Measurements from ENCODE around the gene ZNG1C. TPM values are rescaled to one million over a fixed set of nuclear protein-coding genes. Genes with fewer than 3 reads are reported as not detected.
"Not testable (repeated sequence)": the region's sequence is repeated elsewhere in the genome, so short reads cannot be mapped to it uniquely, and the experiment has no call there.

The ZNG1C gene
- total RNA-seq (10 to 100 TPM in 8 of 9 donors, 1 to 10 TPM in 1; 4.9 to 54.3 (median 22.3) TPM), polyA plus RNA-seq (10 to 100 TPM in 2 of 3 donors, 1 to 10 TPM in 1; 9.2 to 59.1 (median 20.9) TPM)
- long read RNA-seq, donor 1, transcript CBWD3-206 (3 exons, 1,736 nt): major isoform, 31 of 47 reads
- long read RNA-seq, donor 1, partial matches to known transcripts: 14 of 47 reads
- long read RNA-seq, donor 1, other reads (novel, unspliced or antisense): 0 of 47 reads
- long read RNA-seq, donor 2, transcript CBWD3-206 (3 exons, 1,736 nt): major isoform, 18 of 24 reads
- long read RNA-seq, donor 2, partial matches to known transcripts: 5 of 24 reads
- long read RNA-seq, donor 2, other reads (novel, unspliced or antisense): 0 of 24 reads
- long read RNA-seq, donor 3, transcript CBWD3-206 (3 exons, 1,736 nt): major isoform, 21 of 38 reads
- long read RNA-seq, donor 3, partial matches to known transcripts: 16 of 38 reads
- long read RNA-seq, donor 3, other reads (novel, unspliced or antisense): 0 of 38 reads
- long read RNA-seq, donor 4, transcript CBWD3-206 (3 exons, 1,736 nt): major isoform, 16 of 21 reads
- long read RNA-seq, donor 4, partial matches to known transcripts: 0 of 21 reads
- long read RNA-seq, donor 4, other reads (novel, unspliced or antisense): 4 of 21 reads
- long read RNA-seq, donor 5, transcript CBWD3-206 (3 exons, 1,736 nt): major isoform, 19 of 24 reads
- long read RNA-seq, donor 5, partial matches to known transcripts: 1 of 24 reads
- long read RNA-seq, donor 5, other reads (novel, unspliced or antisense): 4 of 24 reads
- long read RNA-seq, donor 6, partial matches to known transcripts: 0 of 5 reads
- long read RNA-seq, donor 6, other reads (novel, unspliced or antisense): 2 of 5 reads
- long read RNA-seq, donor 7, transcript CBWD3-206 (3 exons, 1,736 nt): major isoform, 10 of 17 reads
- long read RNA-seq, donor 7, partial matches to known transcripts: 6 of 17 reads
- long read RNA-seq, donor 7, other reads (novel, unspliced or antisense): 0 of 17 reads
- long read RNA-seq, donor 8, transcript CBWD3-206 (3 exons, 1,736 nt): major isoform, 30 of 40 reads
- long read RNA-seq, donor 8, partial matches to known transcripts: 9 of 40 reads
- long read RNA-seq, donor 8, other reads (novel, unspliced or antisense): 0 of 40 reads
- long read RNA-seq, donor 9, transcript CBWD3-206 (3 exons, 1,736 nt): major isoform, 19 of 33 reads
- long read RNA-seq, donor 9, partial matches to known transcripts: 14 of 33 reads
- long read RNA-seq, donor 9, other reads (novel, unspliced or antisense): 0 of 33 reads
- long read RNA-seq, donor 10, transcript CBWD3-206 (3 exons, 1,736 nt): major isoform, 13 of 13 reads
- long read RNA-seq, donor 10, partial matches to known transcripts: 0 of 13 reads
- long read RNA-seq, donor 10, other reads (novel, unspliced or antisense): 0 of 13 reads

DNA sequence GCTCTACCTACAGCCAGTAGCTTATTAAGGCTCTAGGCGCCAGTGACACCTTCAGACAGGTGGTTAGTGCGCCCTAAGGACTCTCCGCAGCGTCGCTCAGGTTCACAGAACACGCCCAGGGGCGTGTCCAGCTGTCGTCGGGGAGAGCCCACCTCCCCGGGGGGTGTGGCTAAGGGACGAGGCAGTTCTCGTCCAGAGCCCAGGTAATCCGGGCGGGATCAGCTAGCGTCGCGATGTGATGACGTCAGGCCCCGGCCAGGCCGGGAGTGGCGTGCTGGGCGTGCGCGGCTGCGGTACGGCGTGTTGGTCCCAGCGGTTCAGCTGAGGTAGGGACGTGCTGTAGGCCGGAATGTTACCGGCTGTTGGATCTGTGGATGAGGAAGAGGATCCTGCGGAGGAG, at the start of gene ZNG1C:
ZNG1C (plus strand) TSS at position 301 of the 400 bp plus-strand sequence; CDS start at position 350, 49 bp downstream.
- not testable (repeated sequence) for H3K4me3 ChIP-seq, DNase-seq
- WGBS, 4 donors: no CpG with 5 or more reads among the region's 32 CpGs

DNA sequence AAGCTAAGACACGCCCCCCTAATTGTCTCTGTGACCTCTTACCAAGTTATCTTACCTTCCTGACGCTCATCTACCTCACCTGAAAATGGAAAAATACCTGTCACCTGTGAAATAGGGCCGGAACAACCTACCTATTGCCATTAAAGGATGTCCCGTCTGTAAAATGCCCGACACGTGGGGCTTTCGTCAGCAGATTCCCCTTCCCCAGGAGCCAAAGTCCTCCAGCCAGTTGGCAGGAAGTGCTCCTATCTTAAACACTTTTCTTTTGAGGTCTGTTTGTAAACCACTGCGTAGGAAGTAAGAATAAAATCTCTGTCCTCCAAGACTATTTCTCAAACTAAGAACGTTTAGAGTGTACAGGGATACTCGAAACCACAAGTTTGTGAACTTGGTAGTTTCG, 654 bp downstream of the ZNG1C start:
- no CpG with 5 or more reads among the region's 11 CpGs for WGBS, 4 donors
- H3K4me1 ChIP-seq (replicated peaks in 1 of 2); H3K4me3 ChIP-seq; H3K27me3 ChIP-seq; H3K36me3 ChIP-seq (replicated peaks in 1 of 2); intact Hi-C loops (cut with DNase I); H3K27ac ChIP-seq; H3K9me3 ChIP-seq (replicated peaks in 1 of 3); DNase-seq: not testable (repeated sequence)

More for the DNA sequence above, at the start of gene ZNG1C:
- H3K27ac ChIP-seq; intact Hi-C loops (cut with DNase I); H3K4me1 ChIP-seq (replicated peaks in 1 of 2); H3K27me3 ChIP-seq; H3K9me3 ChIP-seq (replicated peaks in 1 of 3); H3K36me3 ChIP-seq (replicated peaks in 1 of 2): not testable (repeated sequence)

DNA sequence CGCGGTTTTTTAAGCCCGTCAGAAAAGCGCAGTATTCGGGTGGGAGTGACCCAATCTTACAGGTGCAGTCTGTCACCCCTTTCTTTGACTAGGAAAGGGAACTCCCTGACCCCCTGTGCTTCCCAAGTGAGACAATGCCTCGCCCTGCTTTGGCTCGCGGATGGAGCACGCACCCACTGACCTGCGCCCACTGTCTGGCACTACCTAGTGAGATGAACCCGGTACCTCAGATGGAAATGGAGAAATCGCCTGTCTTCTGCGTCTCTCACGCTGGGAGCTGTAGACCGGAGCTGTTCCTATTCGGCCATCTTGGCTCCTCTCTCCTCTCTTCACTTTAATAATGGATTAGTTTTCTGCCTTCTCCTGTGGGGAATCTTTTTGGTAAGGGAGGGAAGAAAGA, 39.3 kb downstream of the ZNG1C start:
- DNase-seq: peak in 1 of 7 donors; percentile 8
- 96 to 99% (median 98%) methylated on average over 10 to 14 of the region's 16 CpGs; no CpG with 5 or more reads in 1 of the 4 donors for WGBS, 4 donors
- intact Hi-C loops (cut with DNase I); H3K27me3 ChIP-seq; H3K9me3 ChIP-seq (replicated peaks in 1 of 3); H3K36me3 ChIP-seq (replicated peaks in 1 of 2); H3K27ac ChIP-seq; H3K4me3 ChIP-seq; H3K4me1 ChIP-seq (replicated peaks in 1 of 2): not testable (repeated sequence)

DNA sequence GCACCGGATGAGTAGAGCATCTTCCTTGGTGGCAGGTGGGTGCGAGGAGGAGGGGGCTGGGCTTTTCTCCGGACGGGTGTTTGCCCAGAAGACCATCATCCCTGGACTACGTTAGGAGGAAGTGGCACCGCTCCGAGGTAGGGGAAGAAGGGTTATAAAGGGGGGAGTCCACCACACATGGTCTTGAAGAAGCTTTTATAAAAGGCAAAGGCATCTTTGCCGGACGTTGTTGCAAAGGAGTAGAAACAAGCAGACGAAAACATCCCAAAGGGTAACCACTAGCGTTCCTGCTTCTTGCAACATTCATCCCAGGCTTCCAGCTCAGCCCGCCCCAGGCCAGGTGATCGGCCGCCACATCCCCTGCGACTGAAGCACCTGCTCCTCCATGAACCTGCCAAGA, 60.8 kb downstream of the ZNG1C start, which contains the start of gene FOXD4L3:
FOXD4L3 (plus strand) TSS at position 301 of the 400 bp plus-strand sequence; CDS start at position 386, 85 bp downstream.
- 6 to 13% methylated on average over 3 of the region's 15 CpGs; no CpG with 5 or more reads in 2 of the 4 donors for WGBS, 4 donors
- intact Hi-C loops (cut with DNase I): not testable (repeated sequence)

DNA sequence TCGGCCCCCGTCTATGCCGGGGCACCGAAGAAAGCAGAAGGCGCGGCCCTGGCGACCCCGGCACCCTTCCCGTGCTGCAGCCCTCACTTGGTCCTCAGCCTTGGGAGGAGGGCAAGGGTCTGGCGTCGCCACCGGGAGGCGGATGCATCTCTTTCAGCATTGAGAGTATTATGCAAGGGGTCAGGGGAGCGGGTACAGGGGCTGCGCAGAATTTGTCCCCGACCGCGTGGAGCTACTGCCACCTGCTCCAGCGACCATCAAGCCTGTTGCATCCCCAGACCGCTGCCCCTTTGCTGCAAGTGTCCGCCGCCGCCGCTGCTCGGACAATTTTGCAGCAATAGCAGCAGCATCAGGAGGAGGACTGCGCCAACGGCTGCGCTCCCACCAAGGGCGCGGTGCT, 62.0 kb downstream of the ZNG1C start:
- H3K4me3 ChIP-seq; intact Hi-C loops (cut with DNase I); H3K27ac ChIP-seq; H3K27me3 ChIP-seq; H3K9me3 ChIP-seq (replicated peaks in 1 of 3); H3K36me3 ChIP-seq (replicated peaks in 1 of 2); DNase-seq; H3K4me1 ChIP-seq (replicated peaks in 1 of 2): not testable (repeated sequence)
- 1 to 3% methylated on average over 5 to 7 of the region's 30 CpGs; no CpG with 5 or more reads in 2 of the 4 donors for WGBS, 4 donors

More for the DNA sequence above, 60.8 kb downstream of the ZNG1C start, which contains the start of gene FOXD4L3:
- H3K27ac ChIP-seq; H3K4me1 ChIP-seq (replicated peaks in 1 of 2); DNase-seq; H3K9me3 ChIP-seq (replicated peaks in 1 of 3); H3K4me3 ChIP-seq; H3K27me3 ChIP-seq; H3K36me3 ChIP-seq (replicated peaks in 1 of 2): not testable (repeated sequence)

DNA sequence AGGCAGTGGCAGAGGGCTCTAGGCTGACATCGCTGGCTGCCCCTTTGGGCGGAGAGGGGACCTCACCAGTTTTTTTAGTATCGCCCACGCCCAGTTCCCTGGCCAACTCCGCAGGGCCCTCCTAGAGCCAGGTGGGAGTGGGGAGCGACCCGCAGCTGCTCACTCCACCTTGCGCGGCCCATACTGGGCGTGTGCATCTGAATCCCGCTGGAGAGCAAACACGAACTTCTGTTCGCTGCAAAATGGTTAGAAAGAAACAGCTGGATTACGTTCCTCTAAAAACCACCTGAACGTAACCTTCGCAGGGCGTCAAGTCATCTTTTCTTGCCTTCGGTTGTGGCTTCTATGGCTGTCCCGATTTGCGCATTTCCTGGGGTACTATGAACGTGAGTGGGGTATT, 62.4 kb downstream of the ZNG1C start:
- 20% methylated on average over 7 of the region's 21 CpGs; no CpG with 5 or more reads in 3 of the 4 donors for WGBS, 4 donors
- DNase-seq; H3K4me3 ChIP-seq; H3K27me3 ChIP-seq; intact Hi-C loops (cut with DNase I); H3K9me3 ChIP-seq (replicated peaks in 1 of 3); H3K27ac ChIP-seq; H3K4me1 ChIP-seq (replicated peaks in 1 of 2); H3K36me3 ChIP-seq (replicated peaks in 1 of 2): not testable (repeated sequence)

DNA sequence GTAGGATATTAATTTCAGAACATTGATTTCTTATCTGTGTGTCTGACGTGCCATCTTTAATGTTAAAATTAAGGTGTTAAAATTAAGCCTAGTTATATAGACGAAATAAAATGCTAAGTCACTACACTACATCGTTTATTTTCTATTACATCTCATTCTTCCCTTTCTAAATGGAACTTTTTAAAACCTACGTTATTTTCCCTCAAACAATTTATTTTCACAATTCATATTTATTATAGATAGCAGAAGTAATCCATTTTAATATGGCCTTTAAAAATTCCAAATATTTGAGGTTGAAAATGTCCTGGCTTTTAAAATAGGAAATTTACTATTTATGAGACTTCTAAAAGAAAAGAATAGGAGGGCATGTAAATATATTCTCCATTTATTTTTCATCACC, 63.0 kb downstream of the ZNG1C start:
- H3K4me3 ChIP-seq; H3K36me3 ChIP-seq (replicated peaks in 1 of 2); H3K27me3 ChIP-seq; intact Hi-C loops (cut with DNase I); H3K4me1 ChIP-seq (replicated peaks in 1 of 2); H3K9me3 ChIP-seq (replicated peaks in 1 of 3); DNase-seq; H3K27ac ChIP-seq: not testable (repeated sequence)
- WGBS, 4 donors: 5 to 41% (median 18%) methylated on average over 2 to 3 of the region's 4 CpGs

DNA sequence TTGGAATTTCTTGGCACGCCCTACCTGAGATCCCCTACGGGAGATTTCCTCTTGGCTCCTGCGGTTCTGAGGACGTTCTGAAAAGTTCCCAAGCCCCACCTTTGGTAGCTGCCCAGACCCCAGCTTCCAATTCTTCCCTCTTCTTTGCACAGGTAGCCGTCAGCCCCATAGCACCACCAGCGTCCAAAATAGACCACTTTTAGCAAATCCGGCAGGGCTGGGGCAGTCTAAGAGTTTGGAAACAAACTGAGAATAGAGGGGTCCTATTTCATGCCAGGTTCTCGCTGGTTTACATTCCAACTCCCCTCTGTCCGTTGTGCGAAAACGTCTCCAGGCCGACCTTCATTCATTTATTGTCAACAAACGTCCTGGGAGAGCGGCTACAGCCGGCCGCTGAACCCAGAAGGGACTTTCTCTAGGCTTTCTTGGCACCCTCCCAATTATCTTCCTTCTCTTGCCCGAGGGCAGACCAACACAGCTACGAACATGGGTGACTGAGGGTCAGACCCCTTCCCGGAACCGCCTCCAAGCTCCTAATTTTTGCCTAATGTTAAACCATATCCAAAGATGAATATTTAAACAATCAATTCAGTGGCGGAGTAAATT, 64.0 kb downstream of the ZNG1C start:
- H3K4me3 ChIP-seq; intact Hi-C loops (cut with DNase I); H3K9me3 ChIP-seq (replicated peaks in 1 of 3); H3K36me3 ChIP-seq (replicated peaks in 1 of 2); DNase-seq; H3K27ac ChIP-seq; H3K27me3 ChIP-seq; H3K4me1 ChIP-seq (replicated peaks in 1 of 2): not testable (repeated sequence)
- 24 to 29% (median 28%) methylated on average over 7 to 10 of the region's 21 CpGs for WGBS, 4 donors

DNA sequence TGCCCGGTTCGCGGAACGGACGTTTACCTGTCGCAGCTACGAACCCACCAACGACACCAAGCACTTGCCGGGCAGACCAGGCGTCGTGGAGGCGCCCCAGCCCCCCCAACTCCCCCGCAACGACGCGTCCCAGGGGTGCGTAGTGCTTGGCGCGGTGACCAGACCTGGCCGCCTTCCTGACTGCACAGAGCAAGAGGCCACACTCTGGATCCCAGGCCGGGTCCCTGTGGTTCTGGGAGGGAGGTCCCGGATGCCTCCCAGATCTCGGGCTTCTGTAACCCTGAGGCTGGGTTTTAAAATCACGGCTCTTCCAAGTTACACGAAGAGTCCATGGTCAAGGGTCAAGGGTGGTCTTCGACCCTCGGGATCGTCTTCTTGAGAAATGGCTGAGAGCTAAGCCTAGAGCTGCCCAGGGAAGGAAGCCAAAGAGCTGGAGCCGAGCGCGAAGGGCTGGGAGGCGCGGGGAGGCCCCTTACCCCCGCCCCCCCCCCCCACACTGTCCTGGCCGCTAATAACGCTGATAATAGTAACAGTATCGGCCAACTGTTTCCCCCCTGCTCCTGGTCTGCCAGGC, 64.7 kb downstream of the ZNG1C start:
- H3K4me3 ChIP-seq; intact Hi-C loops (cut with DNase I); DNase-seq; H3K9me3 ChIP-seq (replicated peaks in 1 of 3); H3K27ac ChIP-seq; H3K27me3 ChIP-seq; H3K36me3 ChIP-seq (replicated peaks in 1 of 2); H3K4me1 ChIP-seq (replicated peaks in 1 of 2): not testable (repeated sequence)
- WGBS, 4 donors: 9 to 10% methylated on average over 28 to 29 of the region's 37 CpGs; no CpG with 5 or more reads in 2 of the 4 donors
